Hippocampal formation (tissue), 2 donors: Measurements from ENCODE around the gene SNHG17.

ENCODE experiments used
- DNase-seq, 2 donors: peaks; one replicate each; lab custom pipeline; 2025; lab: John Stamatoyannopoulos, UW

The SNHG17 gene

GRCh38 chr20:38373231-38373867 is 61.8 kb downstream of the SNHG17 start:
- DNase-seq: no peak

DNA sequence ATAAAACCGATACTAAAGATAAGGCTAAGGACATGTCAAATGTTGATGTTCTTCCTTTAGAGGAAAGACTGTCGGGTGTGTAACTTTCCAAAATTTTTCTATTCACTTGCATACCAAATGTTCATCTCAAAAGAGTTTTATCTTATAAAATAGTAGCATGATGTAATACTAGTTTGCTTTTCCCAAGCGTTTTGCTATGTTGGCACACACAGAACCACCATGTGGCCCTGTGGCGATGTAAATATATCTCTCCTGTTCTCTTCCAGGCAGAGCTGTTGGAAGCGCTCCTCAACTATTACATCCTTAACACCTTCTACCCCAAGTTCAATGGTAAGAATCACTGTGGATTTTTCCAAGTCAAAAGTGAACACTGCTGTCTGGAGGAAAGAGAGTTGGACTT is 62.3 kb downstream of the SNHG17 start:
- DNase-seq: peak in 1 of 2 donors; percentile 24
